ENCODE data around the gene PROX2.

DNA sequence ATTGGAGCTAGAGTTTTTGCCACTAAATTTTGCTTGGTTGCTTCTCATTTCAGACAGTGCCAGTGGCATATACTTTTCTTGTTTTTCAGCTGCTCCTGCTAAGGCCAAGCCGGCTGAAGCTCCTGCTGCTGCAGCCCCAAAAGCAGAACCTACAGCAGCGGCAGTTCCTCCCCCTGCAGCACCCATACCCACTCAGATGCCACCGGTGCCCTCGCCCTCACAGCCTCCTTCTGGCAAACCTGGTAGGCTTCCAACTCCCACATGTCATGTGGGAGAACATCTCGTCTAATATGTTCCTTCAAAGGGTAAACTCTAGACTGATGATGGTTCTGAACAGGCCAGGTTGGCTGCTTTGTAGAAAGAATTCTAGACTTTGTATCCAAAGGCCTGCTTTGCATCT is 16.8 kb upstream of the PROX2 start:
- TF ChIP-seq, protein P1, sequence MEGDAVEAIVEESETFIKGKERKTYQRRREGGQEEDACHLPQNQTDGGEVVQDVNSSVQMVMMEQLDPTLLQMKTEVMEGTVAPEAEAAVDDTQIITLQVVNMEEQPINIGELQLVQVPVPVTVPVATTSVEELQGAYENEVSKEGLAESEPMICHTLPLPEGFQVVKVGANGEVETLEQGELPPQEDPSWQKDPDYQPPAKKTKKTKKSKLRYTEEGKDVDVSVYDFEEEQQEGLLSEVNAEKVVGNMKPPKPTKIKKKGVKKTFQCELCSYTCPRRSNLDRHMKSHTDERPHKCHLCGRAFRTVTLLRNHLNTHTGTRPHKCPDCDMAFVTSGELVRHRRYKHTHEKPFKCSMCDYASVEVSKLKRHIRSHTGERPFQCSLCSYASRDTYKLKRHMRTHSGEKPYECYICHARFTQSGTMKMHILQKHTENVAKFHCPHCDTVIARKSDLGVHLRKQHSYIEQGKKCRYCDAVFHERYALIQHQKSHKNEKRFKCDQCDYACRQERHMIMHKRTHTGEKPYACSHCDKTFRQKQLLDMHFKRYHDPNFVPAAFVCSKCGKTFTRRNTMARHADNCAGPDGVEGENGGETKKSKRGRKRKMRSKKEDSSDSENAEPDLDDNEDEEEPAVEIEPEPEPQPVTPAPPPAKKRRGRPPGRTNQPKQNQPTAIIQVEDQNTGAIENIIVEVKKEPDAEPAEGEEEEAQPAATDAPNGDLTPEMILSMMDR (IDR thresholded peaks at IDR 0.05) = no peak
- no peak for TF ChIP-seq POLR2A (IDR thresholded peaks at IDR 0.05)

Measured in testis (tissue), 2 donors.